ENCODE measurements around the gene OTOS. TPM values are rescaled to one million over a fixed set of nuclear protein-coding genes. Genes with fewer than 3 reads are reported as not detected.

Gene OTOS
- total and polyA plus RNA-seq, 4 donors, result not detected

DNA sequence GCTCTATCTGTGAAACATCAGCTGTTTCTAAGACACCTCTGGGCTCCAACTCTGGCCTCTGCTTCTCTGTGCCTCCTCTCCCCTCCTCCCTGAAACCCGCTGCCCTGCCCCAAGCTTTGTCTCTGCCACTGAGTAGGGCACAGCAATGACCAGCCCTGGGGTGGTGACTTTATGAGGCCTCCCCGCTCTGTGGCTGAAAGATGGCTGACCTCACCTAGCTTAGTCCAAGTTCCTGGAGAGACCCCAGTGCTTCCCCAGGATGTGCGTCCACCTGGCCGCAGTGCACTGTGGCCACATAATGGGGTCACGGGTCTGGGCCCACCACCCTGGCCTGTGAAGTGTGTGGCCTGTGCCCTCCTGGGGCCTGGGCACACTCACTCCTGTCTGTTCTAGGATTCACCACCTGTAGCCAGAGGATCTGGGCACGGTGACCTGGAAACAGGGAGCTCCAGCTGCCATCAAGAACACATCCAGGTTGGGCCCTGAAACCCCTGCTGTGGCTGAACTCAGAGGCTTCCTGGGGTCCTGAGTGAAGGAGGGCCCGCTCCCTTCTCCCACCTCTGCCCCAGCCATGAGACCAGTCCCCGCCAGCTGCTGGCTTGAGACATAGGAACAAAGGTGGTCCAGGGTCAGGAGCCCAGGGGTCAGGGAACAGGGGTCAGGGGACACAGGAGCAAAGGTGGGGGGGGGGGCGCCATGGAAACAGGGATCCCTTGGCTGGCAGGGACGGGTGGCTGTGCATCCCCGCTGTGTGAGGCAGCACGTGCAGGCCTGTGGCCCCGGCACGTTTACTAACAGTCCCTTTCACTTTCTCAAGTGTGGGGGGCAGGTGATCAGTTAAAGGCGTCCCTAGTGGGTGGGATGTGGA lies 29.3 kb upstream of the OTOS start:
- H3K9me3 ChIP-seq (ENCODE audit: control insufficient read depth in 4 of 4, low read length in 3 of 4), result no peaks in the 10 kb centered on the region
- no peak for DNase-seq (ENCODE audit: low spot score)
- H3K9ac ChIP-seq (ENCODE audit: low read depth in 1 of 2, low read length in 2 of 2), result no peak overlapping the region
- H3K27me3 ChIP-seq (ENCODE audit: control insufficient read depth in 4 of 4, insufficient read depth in 4 of 4, low read length in 3 of 4), result peaks cover 0 to 7% (median 0%) of the 10 kb centered on the region in 4 donors
- H3K4me3 ChIP-seq (ENCODE audit: low read depth in 1 of 3, low read length in 3 of 3), result no peak overlapping the region
- no peak for TF ChIP-seq HNF4A (conservative IDR thresholded peaks at IDR 0.05)
- TF ChIP-seq, protein P1, sequence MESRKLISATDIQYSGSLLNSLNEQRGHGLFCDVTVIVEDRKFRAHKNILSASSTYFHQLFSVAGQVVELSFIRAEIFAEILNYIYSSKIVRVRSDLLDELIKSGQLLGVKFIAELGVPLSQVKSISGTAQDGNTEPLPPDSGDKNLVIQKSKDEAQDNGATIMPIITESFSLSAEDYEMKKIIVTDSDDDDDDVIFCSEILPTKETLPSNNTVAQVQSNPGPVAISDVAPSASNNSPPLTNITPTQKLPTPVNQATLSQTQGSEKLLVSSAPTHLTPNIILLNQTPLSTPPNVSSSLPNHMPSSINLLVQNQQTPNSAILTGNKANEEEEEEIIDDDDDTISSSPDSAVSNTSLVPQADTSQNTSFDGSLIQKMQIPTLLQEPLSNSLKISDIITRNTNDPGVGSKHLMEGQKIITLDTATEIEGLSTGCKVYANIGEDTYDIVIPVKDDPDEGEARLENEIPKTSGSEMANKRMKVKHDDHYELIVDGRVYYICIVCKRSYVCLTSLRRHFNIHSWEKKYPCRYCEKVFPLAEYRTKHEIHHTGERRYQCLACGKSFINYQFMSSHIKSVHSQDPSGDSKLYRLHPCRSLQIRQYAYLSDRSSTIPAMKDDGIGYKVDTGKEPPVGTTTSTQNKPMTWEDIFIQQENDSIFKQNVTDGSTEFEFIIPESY (IDR thresholded peaks at IDR 0.05), result no peak
- TF ChIP-seq RAD21 (IDR thresholded peaks at IDR 0.05), result no peak
- no peak for TF ChIP-seq RXRA (IDR thresholded peaks at IDR 0.05)
- TF ChIP-seq, protein P2, sequence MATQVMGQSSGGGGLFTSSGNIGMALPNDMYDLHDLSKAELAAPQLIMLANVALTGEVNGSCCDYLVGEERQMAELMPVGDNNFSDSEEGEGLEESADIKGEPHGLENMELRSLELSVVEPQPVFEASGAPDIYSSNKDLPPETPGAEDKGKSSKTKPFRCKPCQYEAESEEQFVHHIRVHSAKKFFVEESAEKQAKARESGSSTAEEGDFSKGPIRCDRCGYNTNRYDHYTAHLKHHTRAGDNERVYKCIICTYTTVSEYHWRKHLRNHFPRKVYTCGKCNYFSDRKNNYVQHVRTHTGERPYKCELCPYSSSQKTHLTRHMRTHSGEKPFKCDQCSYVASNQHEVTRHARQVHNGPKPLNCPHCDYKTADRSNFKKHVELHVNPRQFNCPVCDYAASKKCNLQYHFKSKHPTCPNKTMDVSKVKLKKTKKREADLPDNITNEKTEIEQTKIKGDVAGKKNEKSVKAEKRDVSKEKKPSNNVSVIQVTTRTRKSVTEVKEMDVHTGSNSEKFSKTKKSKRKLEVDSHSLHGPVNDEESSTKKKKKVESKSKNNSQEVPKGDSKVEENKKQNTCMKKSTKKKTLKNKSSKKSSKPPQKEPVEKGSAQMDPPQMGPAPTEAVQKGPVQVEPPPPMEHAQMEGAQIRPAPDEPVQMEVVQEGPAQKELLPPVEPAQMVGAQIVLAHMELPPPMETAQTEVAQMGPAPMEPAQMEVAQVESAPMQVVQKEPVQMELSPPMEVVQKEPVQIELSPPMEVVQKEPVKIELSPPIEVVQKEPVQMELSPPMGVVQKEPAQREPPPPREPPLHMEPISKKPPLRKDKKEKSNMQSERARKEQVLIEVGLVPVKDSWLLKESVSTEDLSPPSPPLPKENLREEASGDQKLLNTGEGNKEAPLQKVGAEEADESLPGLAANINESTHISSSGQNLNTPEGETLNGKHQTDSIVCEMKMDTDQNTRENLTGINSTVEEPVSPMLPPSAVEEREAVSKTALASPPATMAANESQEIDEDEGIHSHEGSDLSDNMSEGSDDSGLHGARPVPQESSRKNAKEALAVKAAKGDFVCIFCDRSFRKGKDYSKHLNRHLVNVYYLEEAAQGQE (IDR thresholded peaks at IDR 0.05), result no peak
- TF ChIP-seq JUND (IDR thresholded peaks at IDR 0.05), result no peak
- no peak for TF ChIP-seq EGR1 (IDR thresholded peaks at IDR 0.05; ENCODE audit: low read depth in 2 of 2)
- TF ChIP-seq GABPA (IDR thresholded peaks at IDR 0.05 in 1 of 2, conservative IDR thresholded peaks at IDR 0.05 in 1 of 2), result no peak
- no peak for TF ChIP-seq HNF4G (IDR thresholded peaks at IDR 0.05)
- TF ChIP-seq FOXA1 (IDR thresholded peaks at IDR 0.05), result no peak
- no peak for TF ChIP-seq ATF3 (IDR thresholded peaks at IDR 0.05)
- TF ChIP-seq, protein P3, sequence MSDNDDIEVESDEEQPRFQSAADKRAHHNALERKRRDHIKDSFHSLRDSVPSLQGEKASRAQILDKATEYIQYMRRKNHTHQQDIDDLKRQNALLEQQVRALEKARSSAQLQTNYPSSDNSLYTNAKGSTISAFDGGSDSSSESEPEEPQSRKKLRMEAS (IDR thresholded peaks at IDR 0.05), result no peak
- TF ChIP-seq YY1 (IDR thresholded peaks at IDR 0.05), result no peak
- TF ChIP-seq FOXA2 (IDR thresholded peaks at IDR 0.05), result no peak
- no peak for TF ChIP-seq TAF1 (conservative IDR thresholded peaks at IDR 0.05)
- TF ChIP-seq SP1 (IDR thresholded peaks at IDR 0.05), result no peak
- TF ChIP-seq NR2F2 (IDR thresholded peaks at IDR 0.05), result no peak
- 82% methylated on average over 15 of the region's 15 CpGs for WGBS
- H3K36me3 ChIP-seq (ENCODE audit: control insufficient read depth in 4 of 4, insufficient read depth in 3 of 4, low read depth in 1 of 4, low read length in 3 of 4), result peaks cover 0 to 1% (median 0%) of the 10 kb centered on the region in 4 donors
- H3K4me1 ChIP-seq (ENCODE audit: control insufficient read depth in 4 of 4, insufficient read depth in 4 of 4, low read length in 3 of 4), result no peaks in the 10 kb centered on the region
- H3K27ac ChIP-seq (ENCODE audit: low read depth in 1 of 2, low read length in 2 of 2), result no peak overlapping the region

Measured in liver (tissue), 9 donors.